Kidney epithelial cell (primary cell): ENCODE measurements around the gene ST3GAL3. TPM values are rescaled to one million over a fixed set of nuclear protein-coding genes. Genes with fewer than 3 reads are reported as not detected.

Experiments used
- DNase-seq: peaks from one replicate; pipeline ENCODE4 v3.0.0-alpha.2; 2010; ENCODE audit warnings: low read depth
- H3K27me3 ChIP-seq: 2 replicates; pipeline ENCODE4 v1.6.0; 2011; ENCODE audit warnings: low read length; ENCODE audit not compliant: control insufficient read depth, insufficient read depth
- H3K36me3 ChIP-seq: 2 replicates; pipeline ENCODE4 v1.5.1; 2011; ENCODE audit warnings: low read length; ENCODE audit not compliant: control insufficient read depth, insufficient read depth
- H3K4me3 ChIP-seq: 2 replicates; pipeline ENCODE4 v1.5.1; 2011; ENCODE audit warnings: low read depth, mild to moderate bottlenecking, control low read depth, low read length
- total RNA-seq: library from RNA; depleted of rRNA; stranded (reverse); fragments of >200 nt; gene quantifications from 2 replicates; pipeline ENCODE4 v1.2.3, GENCODE V29; 2015
- TF ChIP-seq, protein P1 (sequence below): IDR thresholded peaks from 2 replicates; pipeline ENCODE4 v1.5.1; 2011; ENCODE audit warnings: mild to moderate bottlenecking, moderate library complexity, low read length, control low read depth, inconsistent platforms; ENCODE audit not compliant: insufficient read depth, poor library complexity, severe bottlenecking

ST3GAL3 gene
- total RNA-seq, 1 donor from 2014 or later: 15.0 TPM

DNA sequence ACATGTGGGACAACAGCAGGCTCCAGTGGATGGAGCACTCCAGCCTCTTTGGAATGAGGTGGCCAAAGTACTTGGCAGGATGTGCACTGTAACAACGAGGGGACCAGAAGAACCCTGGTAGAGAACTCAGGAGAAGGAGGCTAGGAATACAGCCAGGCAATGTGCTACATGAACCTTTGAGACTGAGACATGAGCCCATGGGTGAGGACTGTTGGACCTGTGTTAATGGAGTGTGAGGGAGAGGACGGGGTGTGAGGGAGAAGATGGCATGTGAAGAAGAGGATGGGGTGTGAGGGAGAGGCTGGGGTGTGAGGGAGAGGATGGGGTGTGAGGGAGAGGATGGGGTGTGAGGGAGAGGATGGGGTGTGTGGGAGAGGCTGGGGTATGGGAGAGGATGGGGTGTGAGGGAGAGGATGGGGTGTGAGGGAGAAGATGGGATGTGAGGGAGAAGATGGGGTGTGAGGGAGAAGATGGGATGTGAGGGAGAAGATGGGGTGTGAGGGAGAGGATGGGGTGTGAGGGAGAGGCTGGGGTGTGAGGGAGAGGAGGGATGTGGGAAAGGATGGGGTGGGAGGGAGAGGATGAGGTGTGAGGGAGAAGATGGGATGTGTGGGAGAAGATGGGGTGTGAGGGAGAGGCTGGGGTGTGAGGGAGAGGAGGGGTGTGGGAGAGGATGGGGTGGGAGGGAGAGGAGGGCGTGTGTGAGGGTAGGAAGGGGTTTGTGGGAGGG, 164.0 kb downstream of the ST3GAL3 start:
- H3K27me3 ChIP-seq: no peaks in the 10 kb centered on the region
- no peaks in the 10 kb centered on the region for H3K36me3 ChIP-seq
- no peak for DNase-seq
- TF ChIP-seq, protein P1, sequence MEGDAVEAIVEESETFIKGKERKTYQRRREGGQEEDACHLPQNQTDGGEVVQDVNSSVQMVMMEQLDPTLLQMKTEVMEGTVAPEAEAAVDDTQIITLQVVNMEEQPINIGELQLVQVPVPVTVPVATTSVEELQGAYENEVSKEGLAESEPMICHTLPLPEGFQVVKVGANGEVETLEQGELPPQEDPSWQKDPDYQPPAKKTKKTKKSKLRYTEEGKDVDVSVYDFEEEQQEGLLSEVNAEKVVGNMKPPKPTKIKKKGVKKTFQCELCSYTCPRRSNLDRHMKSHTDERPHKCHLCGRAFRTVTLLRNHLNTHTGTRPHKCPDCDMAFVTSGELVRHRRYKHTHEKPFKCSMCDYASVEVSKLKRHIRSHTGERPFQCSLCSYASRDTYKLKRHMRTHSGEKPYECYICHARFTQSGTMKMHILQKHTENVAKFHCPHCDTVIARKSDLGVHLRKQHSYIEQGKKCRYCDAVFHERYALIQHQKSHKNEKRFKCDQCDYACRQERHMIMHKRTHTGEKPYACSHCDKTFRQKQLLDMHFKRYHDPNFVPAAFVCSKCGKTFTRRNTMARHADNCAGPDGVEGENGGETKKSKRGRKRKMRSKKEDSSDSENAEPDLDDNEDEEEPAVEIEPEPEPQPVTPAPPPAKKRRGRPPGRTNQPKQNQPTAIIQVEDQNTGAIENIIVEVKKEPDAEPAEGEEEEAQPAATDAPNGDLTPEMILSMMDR: no peak
- no peak overlapping the region for H3K4me3 ChIP-seq

DNA sequence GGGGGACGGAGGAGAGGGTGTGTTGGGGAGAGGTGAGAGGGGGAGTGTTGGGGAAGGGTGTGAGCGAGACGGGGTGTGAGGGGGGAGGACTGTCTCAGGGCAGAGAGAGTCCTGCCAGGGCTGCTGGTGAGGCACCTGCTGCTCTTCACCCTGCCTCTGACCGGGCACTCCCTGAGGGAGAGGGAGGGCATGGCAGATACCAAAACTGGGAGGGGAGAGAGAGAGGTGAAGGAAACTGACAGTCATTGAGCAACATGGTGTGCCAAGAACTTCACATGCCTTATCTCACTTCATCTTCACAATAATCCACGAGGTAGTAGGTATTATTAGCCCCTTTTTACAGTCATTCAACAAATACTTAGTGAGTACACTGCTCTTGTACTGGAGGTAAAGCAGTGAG, 164.9 kb downstream of the ST3GAL3 start:
- no peak overlapping the region for H3K4me3 ChIP-seq
- DNase-seq: no peak
- H3K27me3 ChIP-seq: no peaks in the 10 kb centered on the region
- TF ChIP-seq, protein P1: no peak
- no peaks in the 10 kb centered on the region for H3K36me3 ChIP-seq

DNA sequence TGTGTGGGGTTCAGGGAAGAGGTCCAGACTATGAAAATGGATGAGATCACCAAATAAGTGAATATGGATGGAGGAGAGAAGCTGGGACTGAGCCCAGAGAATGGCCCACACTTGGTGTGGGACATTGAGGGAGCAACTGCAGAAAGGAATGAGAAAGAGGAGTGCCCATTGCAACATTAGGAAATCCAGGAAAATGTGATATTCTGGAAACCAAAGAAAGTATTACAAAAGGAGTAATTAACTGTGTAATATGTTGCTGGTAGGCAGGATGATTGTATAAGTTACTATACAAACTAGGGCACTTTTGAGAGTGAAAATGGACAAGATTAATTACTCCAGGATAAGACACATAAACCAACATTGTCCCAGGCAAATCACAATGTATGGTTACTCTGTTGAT, 166.5 kb downstream of the ST3GAL3 start:
- TF ChIP-seq, protein P1: no peak

DNA sequence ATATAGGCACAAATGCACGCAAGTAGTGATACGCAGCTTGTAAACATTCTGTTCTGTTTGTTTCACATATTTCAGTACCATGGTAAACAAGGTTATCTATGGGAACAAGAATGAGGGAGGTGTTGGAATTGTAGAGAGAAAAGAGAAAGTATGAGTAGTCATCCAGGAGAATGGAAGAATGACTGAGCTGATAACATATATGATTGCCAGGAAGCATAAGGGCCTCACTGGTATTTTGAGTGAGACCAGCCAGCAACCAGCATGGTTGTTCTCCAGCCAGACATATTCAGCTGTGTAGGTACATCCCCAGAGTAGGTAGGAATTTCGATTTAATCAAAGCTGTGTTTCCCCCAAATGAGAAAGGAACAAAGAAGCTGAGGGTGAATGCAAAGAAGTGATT, 167.4 kb downstream of the ST3GAL3 start:
- H3K36me3 ChIP-seq: no peaks in the 10 kb centered on the region
- DNase-seq: no peak
- no peak overlapping the region for H3K4me3 ChIP-seq
- TF ChIP-seq, protein P1: no peak
- H3K27me3 ChIP-seq: no peaks in the 10 kb centered on the region

More for the DNA sequence above, 166.5 kb downstream of the ST3GAL3 start:
- H3K36me3 ChIP-seq: no peaks in the 10 kb centered on the region
- no peaks in the 10 kb centered on the region for H3K27me3 ChIP-seq
- H3K4me3 ChIP-seq: no peak overlapping the region
- DNase-seq: no peak

DNA sequence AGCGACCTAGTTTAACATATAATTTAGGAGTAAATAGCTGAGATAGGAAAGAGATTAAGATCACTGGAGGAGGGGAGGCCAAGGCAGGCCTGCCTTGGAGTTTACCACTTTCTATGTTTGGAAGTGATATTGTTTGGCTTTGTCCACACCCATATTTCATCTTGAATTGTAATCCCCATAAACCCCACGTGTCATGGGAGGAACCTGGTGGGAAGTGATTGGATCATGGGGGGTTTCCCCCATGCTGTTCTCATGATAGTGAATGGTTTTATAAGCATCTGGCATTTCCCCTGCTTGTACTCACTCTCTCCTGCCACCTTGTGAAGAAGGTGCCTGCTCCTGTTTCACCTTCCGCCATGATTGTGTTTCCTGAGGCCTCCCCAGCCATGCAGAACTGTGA, 168.0 kb downstream of the ST3GAL3 start:
- no peaks in the 10 kb centered on the region for H3K36me3 ChIP-seq
- H3K4me3 ChIP-seq: no peak overlapping the region
- no peak for DNase-seq
- H3K27me3 ChIP-seq: no peaks in the 10 kb centered on the region
- TF ChIP-seq, protein P1: no peak

DNA sequence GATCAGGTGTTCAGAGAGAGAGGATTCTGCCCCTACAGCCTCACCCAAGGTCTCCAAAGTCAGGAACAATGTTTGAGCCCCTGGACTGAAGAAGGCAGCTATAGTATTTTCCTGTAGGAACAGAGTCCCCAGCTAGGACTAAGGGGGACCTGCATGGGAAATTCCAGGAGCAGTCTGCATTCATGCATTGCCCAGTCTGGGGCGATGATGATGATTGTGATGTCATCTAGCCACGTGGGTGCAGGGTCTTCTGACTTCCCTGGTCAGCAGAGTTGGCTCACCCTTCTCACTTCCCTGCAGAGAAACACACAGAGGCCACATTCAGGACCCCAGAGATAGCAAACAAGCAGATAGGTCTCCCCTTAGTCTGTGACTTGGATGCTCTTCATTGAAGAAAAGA, 169.8 kb downstream of the ST3GAL3 start:
- DNase-seq: no peak

More for the DNA sequence above, 169.8 kb downstream of the ST3GAL3 start:
- Histone ChIP-seq H3K36me3 (no peaks in the 10 kb centered on the region), H3K27me3 (no peaks in the 10 kb centered on the region), H3K4me3 (no peak overlapping the region)
- TF ChIP-seq, protein P1: no peak
